ENCODE data around the gene FRMPD4.
A peak's percentile ranks its signal among the peaks of the same experiment; 100 is the strongest.

The FRMPD4 gene

DNA sequence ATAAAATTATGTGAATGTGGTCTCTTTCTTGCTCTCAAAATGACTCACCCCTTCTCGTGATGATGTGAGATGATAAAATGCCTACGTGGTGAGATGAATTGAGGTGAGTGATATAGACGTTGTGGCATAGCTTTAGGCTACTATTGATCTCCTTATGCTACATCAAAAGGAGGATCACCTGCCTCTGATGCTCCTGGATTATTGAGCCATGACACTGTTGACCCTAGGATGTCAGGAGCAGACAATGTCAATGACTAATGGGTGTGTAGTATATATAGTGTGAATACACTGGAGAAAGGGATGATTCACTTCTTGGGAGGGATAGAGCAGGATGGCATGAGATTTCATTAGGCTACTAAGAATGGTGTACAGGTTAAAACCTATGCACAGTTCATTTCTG, 442.3 kb downstream of the FRMPD4 start:
- TF ChIP-seq, protein P1, sequence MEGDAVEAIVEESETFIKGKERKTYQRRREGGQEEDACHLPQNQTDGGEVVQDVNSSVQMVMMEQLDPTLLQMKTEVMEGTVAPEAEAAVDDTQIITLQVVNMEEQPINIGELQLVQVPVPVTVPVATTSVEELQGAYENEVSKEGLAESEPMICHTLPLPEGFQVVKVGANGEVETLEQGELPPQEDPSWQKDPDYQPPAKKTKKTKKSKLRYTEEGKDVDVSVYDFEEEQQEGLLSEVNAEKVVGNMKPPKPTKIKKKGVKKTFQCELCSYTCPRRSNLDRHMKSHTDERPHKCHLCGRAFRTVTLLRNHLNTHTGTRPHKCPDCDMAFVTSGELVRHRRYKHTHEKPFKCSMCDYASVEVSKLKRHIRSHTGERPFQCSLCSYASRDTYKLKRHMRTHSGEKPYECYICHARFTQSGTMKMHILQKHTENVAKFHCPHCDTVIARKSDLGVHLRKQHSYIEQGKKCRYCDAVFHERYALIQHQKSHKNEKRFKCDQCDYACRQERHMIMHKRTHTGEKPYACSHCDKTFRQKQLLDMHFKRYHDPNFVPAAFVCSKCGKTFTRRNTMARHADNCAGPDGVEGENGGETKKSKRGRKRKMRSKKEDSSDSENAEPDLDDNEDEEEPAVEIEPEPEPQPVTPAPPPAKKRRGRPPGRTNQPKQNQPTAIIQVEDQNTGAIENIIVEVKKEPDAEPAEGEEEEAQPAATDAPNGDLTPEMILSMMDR (IDR thresholded peaks at IDR 0.05; ENCODE audit: insufficient read depth, low read depth, low read length, missing control alignments), result no peak
- peak; percentile 77 for DNase-seq (ENCODE audit: low read depth)

DNA sequence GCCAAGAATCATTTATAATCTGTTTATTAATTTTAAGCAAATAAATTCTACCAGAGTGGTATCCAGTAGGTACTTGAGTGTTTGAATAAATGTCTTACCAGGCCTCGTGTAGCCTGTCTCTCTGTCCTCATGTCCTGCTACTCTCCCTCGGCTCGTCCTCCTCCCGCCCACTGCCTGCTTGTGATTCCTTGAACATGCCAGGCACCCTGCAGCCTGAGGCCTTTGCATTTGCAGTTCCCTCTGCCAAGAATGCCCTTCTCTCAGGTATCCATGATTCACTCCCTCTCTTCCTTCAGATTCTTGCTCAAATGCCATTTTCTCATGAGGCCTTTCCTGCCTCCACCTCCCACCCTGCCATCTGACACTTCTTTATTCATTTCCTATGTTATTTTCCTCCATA, 443.3 kb downstream of the FRMPD4 start:
- no peak overlapping the region for H3K4me3 ChIP-seq (ENCODE audit: low read length)
- DNase-seq (ENCODE audit: low read depth), result peak; percentile 76
- TF ChIP-seq, protein P1 (IDR thresholded peaks at IDR 0.05; ENCODE audit: insufficient read depth, low read depth, low read length, missing control alignments), result no peak

More for the DNA sequence above, 442.3 kb downstream of the FRMPD4 start:
- H3K4me3 ChIP-seq (ENCODE audit: low read length), result no peak overlapping the region

DNA sequence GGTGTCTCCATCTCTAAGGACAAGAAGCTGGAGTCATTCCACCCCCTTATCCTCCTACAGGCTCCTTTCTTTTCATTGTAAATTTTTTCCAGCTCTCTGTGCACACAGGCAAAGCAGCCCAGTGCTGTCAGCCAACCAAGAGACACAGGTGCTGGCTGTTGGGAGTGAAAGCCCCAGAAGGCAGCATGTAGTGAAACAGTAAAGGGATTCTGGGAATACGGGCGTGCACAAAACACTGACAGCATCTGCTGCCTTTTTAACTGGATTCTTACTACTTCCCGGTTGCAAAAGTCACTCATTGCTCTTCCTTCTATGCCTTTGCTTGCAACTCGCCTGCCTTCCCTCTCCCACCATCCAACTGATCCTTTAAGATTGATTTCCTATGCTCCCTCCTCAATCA, 444.4 kb downstream of the FRMPD4 start:
- no peak for DNase-seq (ENCODE audit: low read depth)
- H3K4me3 ChIP-seq (ENCODE audit: low read length), result no peak overlapping the region
- TF ChIP-seq, protein P1 (IDR thresholded peaks at IDR 0.05; ENCODE audit: insufficient read depth, low read depth, low read length, missing control alignments), result no peak

DNA sequence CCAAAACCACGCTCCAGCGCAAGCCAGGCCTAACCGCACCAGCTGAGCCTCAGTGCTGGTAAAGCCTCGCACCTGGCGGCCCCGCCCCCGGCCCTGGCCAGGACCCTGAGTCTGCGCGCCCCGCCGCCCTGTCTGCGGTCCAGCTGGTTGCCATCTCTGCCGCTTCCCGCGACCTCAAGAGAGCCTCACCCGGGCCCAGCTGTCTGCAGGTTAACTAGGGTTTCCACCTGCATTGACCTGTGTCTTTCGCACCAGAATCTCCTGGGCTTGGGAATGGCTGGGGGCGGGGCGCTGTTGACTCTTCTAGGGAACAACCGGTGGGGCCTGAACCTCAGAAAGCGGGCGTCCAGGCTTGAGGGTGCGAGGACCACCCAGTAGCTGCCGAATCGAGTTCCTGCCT, 445.3 kb downstream of the FRMPD4 start:
- no peak overlapping the region for H3K4me3 ChIP-seq (ENCODE audit: low read length)
- TF ChIP-seq, protein P1 (IDR thresholded peaks at IDR 0.05; ENCODE audit: insufficient read depth, low read depth, low read length, missing control alignments), result no peak
- DNase-seq (ENCODE audit: low read depth), result no peak

DNA sequence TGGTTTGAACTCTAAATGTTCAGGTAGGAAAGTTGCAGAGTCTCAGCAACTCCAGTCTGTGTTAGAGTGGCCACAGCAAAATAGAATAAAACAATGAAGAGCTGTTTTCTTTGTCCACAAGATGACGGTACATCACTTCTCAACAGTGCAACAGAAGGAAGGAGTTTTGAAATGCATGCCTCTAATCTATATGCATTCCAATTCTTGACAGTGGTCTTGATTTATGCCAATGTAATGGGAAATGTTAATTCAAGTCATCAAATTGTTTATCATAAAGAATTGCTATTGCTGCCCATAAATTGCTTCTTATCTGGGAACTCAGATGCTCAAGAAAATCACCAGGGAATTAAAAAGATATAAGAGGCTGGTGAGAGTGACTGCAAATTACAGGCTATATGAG, 457.4 kb downstream of the FRMPD4 start:
- DNase-seq (ENCODE audit: low read depth), result no peak
- TF ChIP-seq, protein P1 (IDR thresholded peaks at IDR 0.05; ENCODE audit: insufficient read depth, low read depth, low read length, missing control alignments), result peak; percentile 28
- H3K4me3 ChIP-seq (ENCODE audit: low read length), result no peak overlapping the region

DNA sequence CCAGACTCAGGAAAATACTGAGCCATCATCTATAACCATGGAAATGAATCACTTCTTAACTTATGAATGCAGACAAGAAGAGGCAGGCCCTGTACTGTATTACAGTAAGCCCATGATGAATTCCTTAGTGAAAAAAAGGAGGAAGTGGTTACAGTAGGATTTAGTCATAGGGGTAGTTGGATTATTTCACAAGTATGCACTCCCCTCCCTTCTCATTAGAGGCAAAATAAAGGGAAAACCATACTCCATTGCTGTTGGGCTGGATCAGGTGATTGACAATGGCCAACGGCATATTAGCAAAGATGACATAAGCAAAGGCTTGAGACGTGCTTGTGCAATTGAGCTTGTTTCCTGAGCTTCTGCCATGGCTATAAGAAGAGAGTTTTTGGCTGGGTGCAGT, 471.8 kb downstream of the FRMPD4 start:
- DNase-seq (ENCODE audit: low read depth), result peak; percentile 95
- TF ChIP-seq, protein P1 (IDR thresholded peaks at IDR 0.05; ENCODE audit: insufficient read depth, low read depth, low read length, missing control alignments), result no peak
- H3K4me3 ChIP-seq (ENCODE audit: low read length), result no peak overlapping the region

DNA sequence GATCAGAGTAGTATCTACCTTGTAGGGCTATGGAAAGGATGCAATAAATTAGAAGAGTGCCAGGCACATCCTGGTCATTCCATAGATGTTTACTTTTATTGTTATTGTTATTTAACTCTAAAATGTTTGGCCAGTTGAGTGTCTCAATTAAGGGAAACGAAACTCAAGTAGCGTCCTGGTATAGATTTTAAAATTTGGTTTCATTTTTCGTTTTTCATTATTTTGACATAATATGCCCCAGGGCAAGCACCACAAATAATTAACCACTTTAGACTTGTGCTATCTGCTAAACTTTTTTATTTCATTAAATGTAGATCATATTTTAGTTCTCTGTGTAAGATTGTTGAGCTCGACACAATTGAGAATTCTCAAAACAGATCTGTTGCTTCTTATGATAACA, 473.2 kb downstream of the FRMPD4 start:
- TF ChIP-seq, protein P1 (IDR thresholded peaks at IDR 0.05; ENCODE audit: insufficient read depth, low read depth, low read length, missing control alignments), result no peak
- no peak overlapping the region for H3K4me3 ChIP-seq (ENCODE audit: low read length)
- DNase-seq (ENCODE audit: low read depth), result no peak
